OCI-LY7 (cell line): ENCODE results near the gene PSD4. TPM values are rescaled to one million over a fixed set of nuclear protein-coding genes. Genes with fewer than 3 reads are reported as not detected.

Source experiments
- BruUV-seq: library from RNA; stranded (reverse); fragments of 400-500 nt; replicated peaks from 2 replicates; lab custom pipeline; 2021; lab: Mats Ljungman, UMichigan
- CTCF ChIA-PET: fragments of 300-600 bp; sonication (Branson Sonifier 250); formaldehyde crosslinking; loops from one replicate; lab custom pipeline; 2022; ENCODE audit warnings: antibody characterized with exemption; ENCODE audit not compliant: unreplicated experiment; lab: Charles Lee
- POLR2A ChIA-PET: fragments of 300-600 bp; sonication (Branson Sonifier 250); formaldehyde crosslinking; loops from one replicate; lab custom pipeline; 2022; ENCODE audit warnings: antibody characterized with exemption; lab: Charles Lee
- DNase-seq: peaks from one replicate; pipeline ENCODE4 v3.0.0-alpha.2; 2015; ENCODE audit warnings: low spot score
- H2AFZ ChIP-seq: fragments of 200-600 bp; sonication (generic), shearing (Covaris generic); 2 replicates; pipeline ENCODE4 v1.6.1; 2014; ENCODE audit warnings: mild to moderate bottlenecking, antibody characterized with exemption, low read length, moderate library complexity
- H3K27ac ChIP-seq: fragments of 200-600 bp; sonication (generic); 2 replicates; pipeline ENCODE4 v1.5.1; 2014; ENCODE audit warnings: mixed run types, low read depth, mild to moderate bottlenecking, moderate library complexity, low read length, inconsistent platforms; ENCODE audit not compliant: poor library complexity, severe bottlenecking
- H3K36me3 ChIP-seq: fragments of 200-600 bp; sonication (generic); 2 replicates; pipeline ENCODE4 v1.6.1; 2014; ENCODE audit warnings: mild to moderate bottlenecking, antibody characterized with exemption, low read length, moderate library complexity, mixed read lengths; ENCODE audit not compliant: insufficient read depth
- H3K4me1 ChIP-seq: fragments of 200-600 bp; sonication (generic); 2 replicates; pipeline ENCODE4 v1.5.1; 2014; ENCODE audit warnings: mild to moderate bottlenecking, low read length; ENCODE audit not compliant: insufficient read depth, poor library complexity, severe bottlenecking
- H3K4me2 ChIP-seq: fragments of 200-600 bp; sonication (generic); 2 replicates; pipeline ENCODE4 v1.6.1; 2014; ENCODE audit warnings: mild to moderate bottlenecking, low read length
- H3K4me3 ChIP-seq: fragments of 200-600 bp; sonication (generic); 2 replicates; pipeline ENCODE4 v1.5.1; 2014; ENCODE audit warnings: mild to moderate bottlenecking, low read depth, low read length; ENCODE audit not compliant: poor library complexity, severe bottlenecking
- H3K79me2 ChIP-seq: fragments of 200-600 bp; sonication (generic); 2 replicates; pipeline ENCODE4 v1.6.1; 2016; ENCODE audit warnings: low read depth, mild to moderate bottlenecking, low read length, moderate library complexity, mixed read lengths; ENCODE audit not compliant: insufficient read depth
- H3K9me2 ChIP-seq: fragments of 200-600 bp; sonication (generic); 2 replicates; pipeline ENCODE4 v1.6.1; 2016; ENCODE audit warnings: mild to moderate bottlenecking, low read length, mixed read lengths; ENCODE audit not compliant: insufficient read depth
- H3K9me3 ChIP-seq: fragments of 200-600 bp; sonication (generic); 2 replicates; pipeline ENCODE4 v1.6.1; 2014; ENCODE audit warnings: mild to moderate bottlenecking, mixed run types, low read length, mixed read lengths
- H4K20me1 ChIP-seq: fragments of 200-600 bp; sonication (generic); 2 replicates; pipeline ENCODE4 v1.6.1; 2014; ENCODE audit warnings: mild to moderate bottlenecking, antibody characterized with exemption, low read length, moderate library complexity, mixed read lengths; ENCODE audit not compliant: insufficient read depth
- EZH2phosphoT487 ChIP-seq: fragments of 200-600 bp; sonication (generic); IDR thresholded peaks from 2 replicates; pipeline ENCODE4 v1.6.1; 2018; ENCODE audit warnings: low read depth, borderline replicate concordance, mild to moderate bottlenecking, mixed run types, antibody characterized with exemption, low read length, moderate library complexity, mixed read lengths
- intact Hi-C: fragments of 100-400 bp; cut with micrococcal nuclease; formaldehyde crosslinking; loops from one replicate; pipeline ENCODE4 v1.10.0; 2022; ENCODE audit not compliant: unreplicated experiment
- total RNA-seq, 2 experiments: library from RNA; depleted of rRNA in 1 of 2; stranded (reverse); fragments of >200 nt in 1 of 2; shearing (Covaris generic) in 1 of 2; gene quantifications; 2 replicates each; pipeline ENCODE4 v1.2.3, GENCODE V29; 2014 to 2022
- TF ChIP-seq, protein P1 (sequence below): fragments of 200-600 bp; sonication (generic); conservative IDR thresholded peaks from 2 replicates; pipeline ENCODE4 v1.5.1; 2014; ENCODE audit warnings: mild to moderate bottlenecking, antibody characterized with exemption, low read length, moderate library complexity, mixed read lengths

The PSD4 gene
- total RNA-seq, 2 experiments from 2014 or later, result 99.6 to 100 TPM

DNA sequence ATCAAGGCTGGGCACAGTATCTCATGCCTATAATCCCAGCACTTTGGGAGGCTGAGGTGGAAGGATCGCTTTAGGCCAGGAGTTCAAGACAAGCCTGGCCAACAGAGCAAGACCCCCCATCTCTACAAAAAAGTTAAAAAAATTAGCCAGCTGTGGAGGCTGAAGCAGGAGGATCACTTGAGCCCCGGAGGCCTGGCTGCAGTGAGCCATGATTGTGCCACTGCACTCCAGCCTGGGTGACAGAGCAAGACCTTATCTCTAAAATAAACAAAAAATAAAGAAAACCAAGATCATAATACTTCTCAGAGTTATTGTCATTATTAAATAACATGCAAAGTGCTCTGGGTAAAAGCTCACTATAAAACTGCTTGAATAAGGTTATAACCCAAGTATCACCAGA, 31.5 kb upstream of the PSD4 start:
- Histone ChIP-seq H3K4me3 (no peak overlapping the region), H3K4me2 (no peak overlapping the region), H3K4me1 (peaks cover 7% of the 10 kb centered on the region), H3K9me2 (no peaks in the 10 kb centered on the region), H3K79me2 (no peaks in the 10 kb centered on the region), H3K36me3 (no peaks in the 10 kb centered on the region), H4K20me1 (no peaks in the 10 kb centered on the region), H3K27ac (no peak overlapping the region), H2AFZ (no peak overlapping the region), H3K9me3 (no peaks in the 10 kb centered on the region)
- intact Hi-C loops, result no loop called here
- no TSS peak for BruUV-seq
- no peak for DNase-seq
- POLR2A ChIA-PET, result interaction anchor here (0.6 kb wide), 1 partner anchor 179 kb away, joined by 3 read pairs; no protein-coding TSS in a partner anchor
- CTCF ChIA-PET, result no interaction called here
- no peak for TF ChIP-seq EZH2phosphoT487
- TF ChIP-seq, protein P1, sequence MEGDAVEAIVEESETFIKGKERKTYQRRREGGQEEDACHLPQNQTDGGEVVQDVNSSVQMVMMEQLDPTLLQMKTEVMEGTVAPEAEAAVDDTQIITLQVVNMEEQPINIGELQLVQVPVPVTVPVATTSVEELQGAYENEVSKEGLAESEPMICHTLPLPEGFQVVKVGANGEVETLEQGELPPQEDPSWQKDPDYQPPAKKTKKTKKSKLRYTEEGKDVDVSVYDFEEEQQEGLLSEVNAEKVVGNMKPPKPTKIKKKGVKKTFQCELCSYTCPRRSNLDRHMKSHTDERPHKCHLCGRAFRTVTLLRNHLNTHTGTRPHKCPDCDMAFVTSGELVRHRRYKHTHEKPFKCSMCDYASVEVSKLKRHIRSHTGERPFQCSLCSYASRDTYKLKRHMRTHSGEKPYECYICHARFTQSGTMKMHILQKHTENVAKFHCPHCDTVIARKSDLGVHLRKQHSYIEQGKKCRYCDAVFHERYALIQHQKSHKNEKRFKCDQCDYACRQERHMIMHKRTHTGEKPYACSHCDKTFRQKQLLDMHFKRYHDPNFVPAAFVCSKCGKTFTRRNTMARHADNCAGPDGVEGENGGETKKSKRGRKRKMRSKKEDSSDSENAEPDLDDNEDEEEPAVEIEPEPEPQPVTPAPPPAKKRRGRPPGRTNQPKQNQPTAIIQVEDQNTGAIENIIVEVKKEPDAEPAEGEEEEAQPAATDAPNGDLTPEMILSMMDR, result no peak

DNA sequence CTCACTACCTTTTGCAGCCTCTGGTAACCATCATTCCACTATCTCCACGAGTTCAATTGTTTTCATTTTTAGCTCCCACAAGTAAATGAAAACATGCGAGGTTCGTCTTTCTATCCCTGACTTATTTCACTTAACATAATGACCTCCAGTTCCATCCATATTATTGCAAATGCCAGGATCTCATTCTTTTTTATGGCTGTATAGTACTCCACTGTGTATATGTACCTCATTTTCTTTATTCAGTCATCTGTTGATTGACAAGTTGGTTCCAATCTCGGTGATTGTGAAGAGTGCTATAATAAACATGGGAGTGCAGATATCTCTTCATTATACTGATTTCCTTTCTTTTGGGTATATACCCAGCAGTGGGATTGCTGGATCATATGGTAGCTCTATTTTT, 29.5 kb upstream of the PSD4 start:
- Histone ChIP-seq H3K4me2 (no peak overlapping the region), H3K79me2 (no peaks in the 10 kb centered on the region), H3K9me3 (no peaks in the 10 kb centered on the region; the same call in 1 of the 2 replicates), H3K27ac (no peak overlapping the region), H3K36me3 (no peaks in the 10 kb centered on the region), H3K4me1 (peaks cover 9% of the 10 kb centered on the region), H3K4me3 (no peak overlapping the region), H2AFZ (no peak overlapping the region), H4K20me1 (no peaks in the 10 kb centered on the region), H3K9me2 (no peaks in the 10 kb centered on the region)
- no TSS peak for BruUV-seq
- TF ChIP-seq, protein P1, result no peak
- no peak for TF ChIP-seq EZH2phosphoT487
- no peak for DNase-seq
- intact Hi-C loops, result no loop called here
- ChIA-PET CTCF (no interaction called here), POLR2A (interaction anchor here (1.3 kb wide), 1 partner anchor 30 kb away, joined by 5 read pairs; no protein-coding TSS in a partner anchor)
